GM12873 (cell line): Measurements from ENCODE around the gene HSDL2.

Source experiments
- TF ChIP-seq, protein P1 (sequence below): IDR thresholded peaks from 2 replicates; pipeline ENCODE4 v1.5.1; 2012; ENCODE audit warnings: low read depth, mild to moderate bottlenecking, moderate library complexity, low read length, control low read depth; ENCODE audit not compliant: insufficient read depth; ENCODE audit errors: missing control alignments

Gene HSDL2

GRCh38 chr9:112367465-112367864 lies 12.4 kb upstream of the HSDL2 start:
- TF ChIP-seq, protein P1, sequence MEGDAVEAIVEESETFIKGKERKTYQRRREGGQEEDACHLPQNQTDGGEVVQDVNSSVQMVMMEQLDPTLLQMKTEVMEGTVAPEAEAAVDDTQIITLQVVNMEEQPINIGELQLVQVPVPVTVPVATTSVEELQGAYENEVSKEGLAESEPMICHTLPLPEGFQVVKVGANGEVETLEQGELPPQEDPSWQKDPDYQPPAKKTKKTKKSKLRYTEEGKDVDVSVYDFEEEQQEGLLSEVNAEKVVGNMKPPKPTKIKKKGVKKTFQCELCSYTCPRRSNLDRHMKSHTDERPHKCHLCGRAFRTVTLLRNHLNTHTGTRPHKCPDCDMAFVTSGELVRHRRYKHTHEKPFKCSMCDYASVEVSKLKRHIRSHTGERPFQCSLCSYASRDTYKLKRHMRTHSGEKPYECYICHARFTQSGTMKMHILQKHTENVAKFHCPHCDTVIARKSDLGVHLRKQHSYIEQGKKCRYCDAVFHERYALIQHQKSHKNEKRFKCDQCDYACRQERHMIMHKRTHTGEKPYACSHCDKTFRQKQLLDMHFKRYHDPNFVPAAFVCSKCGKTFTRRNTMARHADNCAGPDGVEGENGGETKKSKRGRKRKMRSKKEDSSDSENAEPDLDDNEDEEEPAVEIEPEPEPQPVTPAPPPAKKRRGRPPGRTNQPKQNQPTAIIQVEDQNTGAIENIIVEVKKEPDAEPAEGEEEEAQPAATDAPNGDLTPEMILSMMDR, result no peak

- TF ChIP-seq, protein P1, result no peak
Observed at GRCh38 chr9:112369817-112370216, 10.1 kb upstream of the HSDL2 start.

DNA sequence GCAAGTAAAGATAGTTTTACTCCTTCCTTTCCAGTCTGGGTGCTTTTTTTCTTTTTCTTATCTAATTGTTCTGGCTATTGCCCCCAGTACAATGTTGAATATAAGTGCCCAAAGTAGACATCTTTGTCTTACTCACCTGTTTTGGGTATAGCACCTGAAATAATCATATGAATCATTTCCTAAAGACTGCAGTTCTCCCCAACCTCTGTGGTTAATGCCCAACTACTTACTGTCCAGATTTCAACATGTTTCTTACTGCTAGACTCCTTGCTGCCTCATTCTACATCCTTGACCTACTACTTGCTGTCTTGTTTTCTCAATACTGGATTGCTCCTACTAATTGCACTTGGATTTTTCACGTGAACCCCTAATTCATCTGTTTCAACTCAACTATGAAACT lies 8.8 kb upstream of the HSDL2 start:
- TF ChIP-seq, protein P1, result no peak

- TF ChIP-seq, protein P1, result no peak
Observed at GRCh38 chr9:112375361-112375760, 4.5 kb upstream of the HSDL2 start.

DNA sequence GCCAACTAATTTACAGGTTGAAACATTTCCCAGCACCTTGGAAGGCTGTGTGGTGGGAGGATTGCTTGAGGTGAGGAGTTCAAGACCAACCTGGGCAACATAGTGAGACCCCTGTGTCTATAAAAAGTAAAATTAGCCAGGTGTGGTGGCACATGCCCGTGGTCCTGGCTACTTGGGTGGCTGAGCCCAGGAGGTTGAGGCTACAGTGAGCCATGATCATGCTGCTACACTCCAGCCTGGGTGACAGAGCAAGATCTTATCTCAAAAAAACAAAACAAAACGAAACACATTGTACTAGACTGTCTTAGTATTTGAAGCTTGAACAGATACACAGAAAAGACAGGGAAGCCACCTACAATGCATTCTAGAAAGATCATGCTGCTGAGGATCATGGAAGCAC lies 2.8 kb upstream of the HSDL2 start:
- TF ChIP-seq, protein P1, result no peak

DNA sequence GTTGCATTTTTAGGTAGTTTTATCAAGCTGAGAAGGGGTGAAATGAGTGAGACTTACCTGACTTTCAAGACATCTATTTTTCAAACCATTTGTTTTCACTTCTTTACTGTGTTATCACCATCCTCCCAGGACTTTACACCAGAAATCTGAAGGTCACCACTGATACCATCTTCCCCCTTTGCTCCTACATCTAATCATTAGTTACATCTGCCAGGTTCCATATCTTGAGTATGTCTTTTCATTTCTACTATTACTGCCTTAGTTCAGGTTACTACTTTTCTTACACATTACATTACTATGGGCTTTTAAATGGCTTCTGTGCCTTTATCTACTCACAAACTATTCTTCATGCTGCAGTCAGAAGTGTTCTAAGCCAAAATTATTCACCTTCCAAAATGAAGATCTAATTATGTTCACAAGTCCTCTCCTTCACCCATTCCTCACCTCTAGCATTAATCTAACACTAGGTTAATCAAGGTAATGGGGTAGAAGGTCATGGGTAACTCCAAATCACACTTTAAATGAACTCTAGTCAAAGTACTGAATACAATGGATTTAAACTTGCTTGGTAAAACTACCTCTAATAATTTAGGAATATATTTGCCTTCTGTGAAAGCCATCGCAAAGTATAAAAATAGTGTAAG lies 2.1 kb upstream of the HSDL2 start:
- TF ChIP-seq, protein P1, result no peak

DNA sequence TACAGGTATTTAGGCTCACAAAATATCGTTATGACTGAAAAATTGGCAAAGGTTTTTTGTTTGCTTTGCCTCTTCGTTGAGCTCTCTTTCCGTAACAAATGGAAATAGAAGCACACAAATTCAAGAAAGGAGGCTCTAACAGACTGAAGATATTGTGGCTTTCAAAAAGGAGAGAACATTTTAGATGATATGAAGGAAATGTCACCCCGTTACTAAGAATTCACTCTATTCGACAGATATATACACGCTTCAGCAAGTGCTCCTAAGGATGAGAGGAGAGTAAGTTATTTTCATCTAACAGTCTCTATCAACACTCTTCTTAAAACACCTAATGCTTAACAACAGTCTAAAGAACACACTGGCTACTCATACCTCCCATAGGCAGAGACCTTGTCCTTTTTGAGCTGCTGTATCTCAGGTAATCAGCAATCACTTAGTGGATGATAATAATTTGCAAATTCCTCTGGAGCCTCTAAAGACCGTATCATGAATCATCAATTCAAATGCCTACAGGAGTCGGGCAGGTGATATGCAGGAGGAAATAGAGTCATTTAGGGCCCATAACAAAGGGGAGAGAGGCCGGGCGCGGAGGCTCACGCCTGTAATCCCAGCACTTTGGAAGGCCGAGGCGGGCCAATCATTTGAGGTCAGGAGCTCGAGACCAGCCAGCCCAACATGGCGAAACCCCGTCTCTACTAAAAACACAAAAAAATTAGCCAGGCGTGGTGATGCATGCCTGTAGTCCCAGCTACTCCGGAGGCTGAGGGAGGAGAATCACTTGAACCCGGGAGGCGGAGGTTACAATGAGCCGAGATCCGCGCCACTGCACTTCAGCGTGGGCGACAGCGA lies 1.4 kb upstream of the HSDL2 start:
- TF ChIP-seq, protein P1, result no peak
